Measurements from ENCODE around the gene TRPM2.

DNA sequence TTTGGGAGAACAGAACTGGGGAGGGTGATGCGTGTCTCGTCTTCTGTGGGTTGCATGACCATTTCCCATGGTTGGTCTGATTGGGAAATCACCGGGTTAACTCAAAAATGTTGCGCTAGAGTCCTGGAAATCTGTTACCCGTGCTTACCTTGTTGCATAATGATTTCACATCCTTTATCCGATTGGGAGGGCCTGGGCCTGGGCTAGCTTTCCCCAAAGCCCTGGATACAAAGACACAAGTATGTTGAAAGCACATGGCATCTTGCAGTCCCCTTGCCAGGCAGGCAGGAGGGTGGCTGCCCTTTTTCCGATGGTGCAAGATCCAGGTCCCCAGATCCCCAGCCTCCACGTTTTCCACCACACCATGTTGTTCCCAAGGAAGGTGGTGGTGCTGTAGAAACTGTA is 582 bp downstream of the TRPM2 start:
- TF ChIP-seq BRCA1 (IDR thresholded peaks at IDR 0.05; ENCODE audit: low read depth, low read length): no peak
- TF ChIP-seq SP1 (IDR thresholded peaks at IDR 0.05; ENCODE audit: low read depth, low read length): no peak
- TF ChIP-seq, protein P1, sequence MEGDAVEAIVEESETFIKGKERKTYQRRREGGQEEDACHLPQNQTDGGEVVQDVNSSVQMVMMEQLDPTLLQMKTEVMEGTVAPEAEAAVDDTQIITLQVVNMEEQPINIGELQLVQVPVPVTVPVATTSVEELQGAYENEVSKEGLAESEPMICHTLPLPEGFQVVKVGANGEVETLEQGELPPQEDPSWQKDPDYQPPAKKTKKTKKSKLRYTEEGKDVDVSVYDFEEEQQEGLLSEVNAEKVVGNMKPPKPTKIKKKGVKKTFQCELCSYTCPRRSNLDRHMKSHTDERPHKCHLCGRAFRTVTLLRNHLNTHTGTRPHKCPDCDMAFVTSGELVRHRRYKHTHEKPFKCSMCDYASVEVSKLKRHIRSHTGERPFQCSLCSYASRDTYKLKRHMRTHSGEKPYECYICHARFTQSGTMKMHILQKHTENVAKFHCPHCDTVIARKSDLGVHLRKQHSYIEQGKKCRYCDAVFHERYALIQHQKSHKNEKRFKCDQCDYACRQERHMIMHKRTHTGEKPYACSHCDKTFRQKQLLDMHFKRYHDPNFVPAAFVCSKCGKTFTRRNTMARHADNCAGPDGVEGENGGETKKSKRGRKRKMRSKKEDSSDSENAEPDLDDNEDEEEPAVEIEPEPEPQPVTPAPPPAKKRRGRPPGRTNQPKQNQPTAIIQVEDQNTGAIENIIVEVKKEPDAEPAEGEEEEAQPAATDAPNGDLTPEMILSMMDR (IDR thresholded peaks at IDR 0.05; ENCODE audit: control extremely low read depth in 1 of 3, insufficient read depth in 1 of 3, low read depth in 1 of 3, low read length in 3 of 3): no peak
- no peak for TF ChIP-seq TAF1 (IDR thresholded peaks at IDR 0.05; ENCODE audit: low read depth, low read length)
- TF ChIP-seq SRF (IDR thresholded peaks at IDR 0.05; ENCODE audit: low read depth, low read length): no peak
- TF ChIP-seq EP300 (IDR thresholded peaks at IDR 0.05; ENCODE audit: borderline replicate concordance in 1 of 2, low read depth in 2 of 2, low read length in 2 of 2): no peak
- TF ChIP-seq POLR2A (IDR thresholded peaks at IDR 0.05; ENCODE audit: control extremely low read depth in 1 of 2, low read depth in 2 of 2, low read length in 2 of 2): no peak
- TF ChIP-seq, protein P2, sequence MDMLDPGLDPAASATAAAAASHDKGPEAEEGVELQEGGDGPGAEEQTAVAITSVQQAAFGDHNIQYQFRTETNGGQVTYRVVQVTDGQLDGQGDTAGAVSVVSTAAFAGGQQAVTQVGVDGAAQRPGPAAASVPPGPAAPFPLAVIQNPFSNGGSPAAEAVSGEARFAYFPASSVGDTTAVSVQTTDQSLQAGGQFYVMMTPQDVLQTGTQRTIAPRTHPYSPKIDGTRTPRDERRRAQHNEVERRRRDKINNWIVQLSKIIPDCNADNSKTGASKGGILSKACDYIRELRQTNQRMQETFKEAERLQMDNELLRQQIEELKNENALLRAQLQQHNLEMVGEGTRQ (IDR thresholded peaks at IDR 0.05; ENCODE audit: low read length): no peak

All from H1 (cell line).